SK-N-SH treated with all-trans-retinoic acid at 6 μM for 48 hours (cell line): ENCODE measurements around the gene CACNA1D.

Experiments
- ATAC-seq: fragments of 200-7000 bp; cut with Tn5 transposase; 3 replicates; pipeline ENCODE4 v1.9.1; 2020; ENCODE audit warnings: mild to moderate bottlenecking, moderate library complexity
- ARNTL ChIP-seq: fragments of 450-650 bp; formaldehyde crosslinking; IDR thresholded peaks from 2 replicates; pipeline ENCODE4 v1.5.0; 2020; ENCODE audit warnings: low read depth, mild to moderate bottlenecking, moderate library complexity, borderline replicate concordance
- BACH2 ChIP-seq: fragments of 250-450 bp; sonication (Bioruptor Pico); IDR thresholded peaks from 2 replicates; pipeline ENCODE4 v1.9.0; 2021; ENCODE audit warnings: mild to moderate bottlenecking, borderline replicate concordance
- CSDC2 ChIP-seq: fragments of 250-450 bp; sonication (Bioruptor Pico); IDR thresholded peaks from 2 replicates; pipeline ENCODE4 v1.5.0; 2020; ENCODE audit warnings: mild to moderate bottlenecking, moderate library complexity
- ESRRG ChIP-seq: fragments of 250-450 bp; sonication (Bioruptor Pico); IDR thresholded peaks from 2 replicates; pipeline ENCODE4 v1.6.1; 2021; ENCODE audit warnings: mild to moderate bottlenecking
- GLIS3 ChIP-seq: fragments of 250-450 bp; sonication (Bioruptor Pico); IDR thresholded peaks from 2 replicates; pipeline ENCODE4 v1.5.0; 2020; ENCODE audit warnings: mild to moderate bottlenecking, moderate library complexity
- ISL1 ChIP-seq: fragments of 250-450 bp; sonication (Bioruptor Pico); IDR thresholded peaks from 2 replicates; pipeline ENCODE4 v2.1.2; 2022; ENCODE audit warnings: mild to moderate bottlenecking, moderate library complexity
- OSR1 ChIP-seq: fragments of 250-450 bp; sonication (Bioruptor Pico); IDR thresholded peaks from 2 replicates; pipeline ENCODE4 v1.8.0; 2022; ENCODE audit warnings: moderate library complexity, mild to moderate bottlenecking, inconsistent platforms
- PPARA ChIP-seq: fragments of 250-450 bp; sonication (Bioruptor Pico); IDR thresholded peaks from 2 replicates; pipeline ENCODE4 v1.5.0; 2020; ENCODE audit warnings: mild to moderate bottlenecking, borderline replicate concordance
- SNAI2 ChIP-seq: fragments of 250-450 bp; sonication (Bioruptor Pico); IDR thresholded peaks from 2 replicates; pipeline ENCODE4 v1.5.0; 2020; ENCODE audit warnings: mild to moderate bottlenecking, moderate library complexity
- TCF4 ChIP-seq: fragments of 250-450 bp; sonication (Bioruptor Pico); IDR thresholded peaks from 2 replicates; pipeline ENCODE4 v1.8.0; 2021; ENCODE audit warnings: mild to moderate bottlenecking, moderate library complexity, borderline replicate concordance
- TOX ChIP-seq: fragments of 250-450 bp; sonication (Bioruptor Pico); IDR thresholded peaks from 2 replicates; pipeline ENCODE4 v1.8.0; 2021; ENCODE audit warnings: mild to moderate bottlenecking, moderate library complexity, borderline replicate concordance
- ZC3H10 ChIP-seq: fragments of 250-450 bp; sonication (Bioruptor Pico); IDR thresholded peaks from 2 replicates; pipeline ENCODE4 v1.5.1; 2021; ENCODE audit warnings: mild to moderate bottlenecking, moderate library complexity
- ZFP3 ChIP-seq: fragments of 250-450 bp; sonication (Bioruptor Pico); IDR thresholded peaks from 2 replicates; pipeline ENCODE4 v1.5.0; 2020; ENCODE audit warnings: mild to moderate bottlenecking, moderate library complexity
- ZFP30 ChIP-seq: fragments of 450-650 bp; formaldehyde crosslinking; IDR thresholded peaks from 2 replicates; pipeline ENCODE4 v1.5.0; 2022; ENCODE audit warnings: mild to moderate bottlenecking, moderate library complexity
- ZNF565 ChIP-seq: fragments of 450-650 bp; formaldehyde crosslinking; conservative IDR thresholded peaks from 2 replicates; pipeline ENCODE4 v1.5.0; 2020; ENCODE audit warnings: low read depth, mild to moderate bottlenecking, moderate library complexity
- ZNF70 ChIP-seq: fragments of 450-650 bp; formaldehyde crosslinking; IDR thresholded peaks from 2 replicates; pipeline ENCODE4 v1.5.0; 2020; ENCODE audit warnings: mild to moderate bottlenecking, moderate library complexity
- ZNF8 ChIP-seq: fragments of 450-650 bp; formaldehyde crosslinking; IDR thresholded peaks from 2 replicates; pipeline ENCODE4 v1.5.0; 2020; ENCODE audit warnings: mild to moderate bottlenecking, moderate library complexity
- TF ChIP-seq, protein P1 (sequence below): fragments of 250-450 bp; sonication (Bioruptor Pico); IDR thresholded peaks from 2 replicates; pipeline ENCODE4 v1.8.0; 2021; ENCODE audit warnings: low read depth, mild to moderate bottlenecking, moderate library complexity, borderline replicate concordance
- TF ChIP-seq, protein P2 (sequence below): fragments of 250-450 bp; sonication (Bioruptor Pico); IDR thresholded peaks from 2 replicates; pipeline ENCODE4 v1.5.0; 2020; ENCODE audit warnings: mild to moderate bottlenecking, moderate library complexity
- TF ChIP-seq, protein P3 (sequence below): fragments of 250-450 bp; sonication (Bioruptor Pico); IDR thresholded peaks from 2 replicates; pipeline ENCODE4 v1.5.1; 2021; ENCODE audit warnings: mild to moderate bottlenecking, moderate library complexity
- TF ChIP-seq, protein P4 (sequence below): fragments of 250-450 bp; sonication (Bioruptor Pico); IDR thresholded peaks from 2 replicates; pipeline ENCODE4 v1.8.0; 2020; ENCODE audit warnings: mild to moderate bottlenecking, moderate library complexity, borderline replicate concordance

CACNA1D gene

GRCh38 chr3:53817211-53817610 lies 322.8 kb downstream of the CACNA1D start:
- no peak for ATAC-seq
- TF ChIP-seq BACH2 (CRISPR knock-in tag) (no peak), ZNF8 (no peak), ZNF565 (CRISPR knock-in tag) (no peak), ZNF70 (no peak), CSDC2 (CRISPR knock-in tag) (no peak), ZC3H10 (CRISPR knock-in tag) (no peak), SNAI2 (CRISPR knock-in tag) (no peak), GLIS3 (CRISPR knock-in tag) (no peak), TOX (CRISPR knock-in tag) (no peak), PPARA (CRISPR knock-in tag) (no peak), ESRRG (no peak), TCF4 (CRISPR knock-in tag) (no peak), ZFP30 (CRISPR knock-in tag) (no peak), ISL1 (CRISPR knock-in tag) (no peak), ZFP3 (CRISPR knock-in tag) (no peak)
- TF ChIP-seq, protein P1, sequence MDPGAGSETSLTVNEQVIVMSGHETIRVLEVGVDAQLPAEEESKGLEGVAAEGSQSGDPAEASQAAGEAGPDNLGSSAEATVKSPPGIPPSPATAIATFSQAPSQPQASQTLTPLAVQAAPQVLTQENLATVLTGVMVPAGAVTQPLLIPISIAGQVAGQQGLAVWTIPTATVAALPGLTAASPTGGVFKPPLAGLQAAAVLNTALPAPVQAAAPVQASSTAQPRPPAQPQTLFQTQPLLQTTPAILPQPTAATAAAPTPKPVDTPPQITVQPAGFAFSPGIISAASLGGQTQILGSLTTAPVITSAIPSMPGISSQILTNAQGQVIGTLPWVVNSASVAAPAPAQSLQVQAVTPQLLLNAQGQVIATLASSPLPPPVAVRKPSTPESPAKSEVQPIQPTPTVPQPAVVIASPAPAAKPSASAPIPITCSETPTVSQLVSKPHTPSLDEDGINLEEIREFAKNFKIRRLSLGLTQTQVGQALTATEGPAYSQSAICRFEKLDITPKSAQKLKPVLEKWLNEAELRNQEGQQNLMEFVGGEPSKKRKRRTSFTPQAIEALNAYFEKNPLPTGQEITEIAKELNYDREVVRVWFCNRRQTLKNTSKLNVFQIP (CRISPR knock-in tag): no peak
- TF ChIP-seq, protein P2, sequence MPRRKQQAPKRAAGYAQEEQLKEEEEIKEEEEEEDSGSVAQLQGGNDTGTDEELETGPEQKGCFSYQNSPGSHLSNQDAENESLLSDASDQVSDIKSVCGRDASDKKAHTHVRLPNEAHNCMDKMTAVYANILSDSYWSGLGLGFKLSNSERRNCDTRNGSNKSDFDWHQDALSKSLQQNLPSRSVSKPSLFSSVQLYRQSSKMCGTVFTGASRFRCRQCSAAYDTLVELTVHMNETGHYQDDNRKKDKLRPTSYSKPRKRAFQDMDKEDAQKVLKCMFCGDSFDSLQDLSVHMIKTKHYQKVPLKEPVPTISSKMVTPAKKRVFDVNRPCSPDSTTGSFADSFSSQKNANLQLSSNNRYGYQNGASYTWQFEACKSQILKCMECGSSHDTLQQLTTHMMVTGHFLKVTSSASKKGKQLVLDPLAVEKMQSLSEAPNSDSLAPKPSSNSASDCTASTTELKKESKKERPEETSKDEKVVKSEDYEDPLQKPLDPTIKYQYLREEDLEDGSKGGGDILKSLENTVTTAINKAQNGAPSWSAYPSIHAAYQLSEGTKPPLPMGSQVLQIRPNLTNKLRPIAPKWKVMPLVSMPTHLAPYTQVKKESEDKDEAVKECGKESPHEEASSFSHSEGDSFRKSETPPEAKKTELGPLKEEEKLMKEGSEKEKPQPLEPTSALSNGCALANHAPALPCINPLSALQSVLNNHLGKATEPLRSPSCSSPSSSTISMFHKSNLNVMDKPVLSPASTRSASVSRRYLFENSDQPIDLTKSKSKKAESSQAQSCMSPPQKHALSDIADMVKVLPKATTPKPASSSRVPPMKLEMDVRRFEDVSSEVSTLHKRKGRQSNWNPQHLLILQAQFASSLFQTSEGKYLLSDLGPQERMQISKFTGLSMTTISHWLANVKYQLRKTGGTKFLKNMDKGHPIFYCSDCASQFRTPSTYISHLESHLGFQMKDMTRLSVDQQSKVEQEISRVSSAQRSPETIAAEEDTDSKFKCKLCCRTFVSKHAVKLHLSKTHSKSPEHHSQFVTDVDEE (CRISPR knock-in tag): no peak
- TF ChIP-seq, protein P3, sequence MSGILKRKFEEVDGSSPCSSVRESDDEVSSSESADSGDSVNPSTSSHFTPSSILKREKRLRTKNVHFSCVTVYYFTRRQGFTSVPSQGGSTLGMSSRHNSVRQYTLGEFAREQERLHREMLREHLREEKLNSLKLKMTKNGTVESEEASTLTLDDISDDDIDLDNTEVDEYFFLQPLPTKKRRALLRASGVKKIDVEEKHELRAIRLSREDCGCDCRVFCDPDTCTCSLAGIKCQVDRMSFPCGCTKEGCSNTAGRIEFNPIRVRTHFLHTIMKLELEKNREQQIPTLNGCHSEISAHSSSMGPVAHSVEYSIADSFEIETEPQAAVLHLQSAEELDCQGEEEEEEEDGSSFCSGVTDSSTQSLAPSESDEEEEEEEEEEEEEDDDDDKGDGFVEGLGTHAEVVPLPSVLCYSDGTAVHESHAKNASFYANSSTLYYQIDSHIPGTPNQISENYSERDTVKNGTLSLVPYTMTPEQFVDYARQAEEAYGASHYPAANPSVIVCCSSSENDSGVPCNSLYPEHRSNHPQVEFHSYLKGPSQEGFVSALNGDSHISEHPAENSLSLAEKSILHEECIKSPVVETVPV: no peak
- TF ChIP-seq, protein P4, sequence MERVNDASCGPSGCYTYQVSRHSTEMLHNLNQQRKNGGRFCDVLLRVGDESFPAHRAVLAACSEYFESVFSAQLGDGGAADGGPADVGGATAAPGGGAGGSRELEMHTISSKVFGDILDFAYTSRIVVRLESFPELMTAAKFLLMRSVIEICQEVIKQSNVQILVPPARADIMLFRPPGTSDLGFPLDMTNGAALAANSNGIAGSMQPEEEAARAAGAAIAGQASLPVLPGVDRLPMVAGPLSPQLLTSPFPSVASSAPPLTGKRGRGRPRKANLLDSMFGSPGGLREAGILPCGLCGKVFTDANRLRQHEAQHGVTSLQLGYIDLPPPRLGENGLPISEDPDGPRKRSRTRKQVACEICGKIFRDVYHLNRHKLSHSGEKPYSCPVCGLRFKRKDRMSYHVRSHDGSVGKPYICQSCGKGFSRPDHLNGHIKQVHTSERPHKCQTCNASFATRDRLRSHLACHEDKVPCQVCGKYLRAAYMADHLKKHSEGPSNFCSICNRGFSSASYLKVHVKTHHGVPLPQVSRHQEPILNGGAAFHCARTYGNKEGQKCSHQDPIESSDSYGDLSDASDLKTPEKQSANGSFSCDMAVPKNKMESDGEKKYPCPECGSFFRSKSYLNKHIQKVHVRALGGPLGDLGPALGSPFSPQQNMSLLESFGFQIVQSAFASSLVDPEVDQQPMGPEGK: no peak

GRCh38 chr3:53817809-53818208 lies 323.4 kb downstream of the CACNA1D start:
- ATAC-seq: no peak
- TF ChIP-seq, protein P4: no peak
- no peak for TF ChIP-seq ZNF8
- no peak for TF ChIP-seq ESRRG
- TF ChIP-seq TOX (CRISPR knock-in tag): no peak
- no peak for TF ChIP-seq TCF4 (CRISPR knock-in tag)
- no peak for TF ChIP-seq ISL1 (CRISPR knock-in tag)
- no peak for TF ChIP-seq ZFP30 (CRISPR knock-in tag)
- TF ChIP-seq ARNTL (CRISPR knock-in tag): no peak
- TF ChIP-seq ZFP3 (CRISPR knock-in tag): no peak
- TF ChIP-seq PPARA (CRISPR knock-in tag): no peak
- TF ChIP-seq OSR1 (CRISPR knock-in tag): no peak
- TF ChIP-seq, protein P2 (CRISPR knock-in tag): no peak
- no peak for TF ChIP-seq BACH2 (CRISPR knock-in tag)
- no peak for TF ChIP-seq ZNF70
- TF ChIP-seq, protein P3: no peak
- TF ChIP-seq, protein P1 (CRISPR knock-in tag): no peak
